HCT116 (cell line): ENCODE measurements around the gene HPCAL1. TPM values are rescaled to one million over a fixed set of nuclear protein-coding genes. Genes with fewer than 3 reads are reported as not detected.

Source experiments
- ATAC-seq: fragments of 200-7000 bp; cut with Tn5 transposase; 2 replicates; pipeline ENCODE4 v1.9.1; 2020; ENCODE audit warnings: mild to moderate bottlenecking, moderate library complexity
- BruUV-seq: library from RNA; stranded (reverse); fragments of 400-500 nt; replicated peaks from 2 replicates; lab custom pipeline; 2021; lab: Mats Ljungman, UMichigan
- CTCF ChIA-PET: fragments of 300-600 bp; sonication (Branson Sonifier 250); formaldehyde crosslinking; loops from one replicate; lab custom pipeline; 2021; ENCODE audit warnings: antibody characterized with exemption; lab: Charles Lee
- POLR2A ChIA-PET: fragments of 300-600, 350-600 bp; sonication (Branson Sonifier 250); formaldehyde crosslinking; loops from one replicate; lab custom pipeline; 2021; ENCODE audit warnings: antibody characterized with exemption; lab: Charles Lee
- RAD21 ChIA-PET, 2 experiments: fragments of 300-600 bp; sonication (Branson Sonifier 250); formaldehyde crosslinking; loops; one replicate each; lab custom pipeline; 2023; ENCODE audit warnings: low total read pairs in 2 of 2; ENCODE audit not compliant: uncharacterized antibody in 2 of 2, unreplicated experiment in 2 of 2, low non-redundant PET in 1 of 2; lab: Charles Lee
- DNase-seq: peaks from one replicate; pipeline ENCODE4 v3.0.0-alpha.2; 2010; ENCODE audit warnings: low read depth, low spot score
- H2AFZ ChIP-seq: fragments of 200-600 bp; shearing (Covaris generic), sonication (generic); 2 replicates; pipeline ENCODE4 v1.6.1; 2017; ENCODE audit warnings: low read depth, mixed run types, mixed read lengths, antibody characterized with exemption, low read length; ENCODE audit not compliant: poor library complexity, severe bottlenecking
- H3K27ac ChIP-seq: 2 replicates; pipeline ENCODE4 v1.5.1; 2012; ENCODE audit warnings: low read depth, low read length
- H3K27me3 ChIP-seq: fragments of 200-600 bp; sonication (generic); 2 replicates; pipeline ENCODE4 v1.6.1; 2016; ENCODE audit warnings: mixed run types, low read length, mixed read lengths; ENCODE audit not compliant: insufficient read depth
- H3K36me3 ChIP-seq, 2 experiments: fragments of 200-500 bp in 1 of 2; fragments of 200-600 bp in 1 of 2; sonication (Bioruptor generic) in 1 of 2; sonication (generic) in 1 of 2; 2 replicates each; pipeline versions ENCODE4 v1.5.1 to v1.6.1; 2014 to 2016; ENCODE audit warnings: low read length in 2 of 2, inconsistent platforms in 1 of 2, mixed read lengths in 1 of 2, mixed run types in 1 of 2; ENCODE audit not compliant: insufficient read depth in 2 of 2, control insufficient read depth in 1 of 2
- H3K4me1 ChIP-seq, 2 experiments: fragments of 200-600 bp in 1 of 2; sonication (generic) in 1 of 2; 2 replicates each; pipeline versions ENCODE4 v1.5.1 to v1.6.1; 2012 to 2017; ENCODE audit warnings: low read length in 2 of 2, inconsistent platforms in 1 of 2, mild to moderate bottlenecking in 1 of 2, mixed read lengths in 1 of 2, mixed run types in 1 of 2, moderate library complexity in 1 of 2; ENCODE audit not compliant: insufficient read depth in 2 of 2, control insufficient read depth in 1 of 2
- H3K4me2 ChIP-seq: fragments of 200-600 bp; sonication (generic); 2 replicates; pipeline ENCODE4 v1.6.1; 2017; ENCODE audit warnings: mixed run types, low read length, mixed read lengths
- H3K4me3 ChIP-seq, 2 experiments: fragments of 200-600 bp in 1 of 2; sonication (generic) in 1 of 2; replicated peaks in 1 of 2; 2 replicates each; pipeline ENCODE4 v1.5.1; 2011 to 2016; ENCODE audit warnings: low read length in 2 of 2, control low read depth in 1 of 2, low read depth in 1 of 2, mild to moderate bottlenecking in 1 of 2, mixed read lengths in 1 of 2, mixed run types in 1 of 2
- H3K79me2 ChIP-seq: fragments of 200-600 bp; sonication (generic); 2 replicates; pipeline ENCODE4 v1.6.1; 2017; ENCODE audit warnings: mild to moderate bottlenecking, mixed run types, low read length, moderate library complexity, mixed read lengths; ENCODE audit not compliant: insufficient read depth
- H3K9ac ChIP-seq: fragments of 200-600 bp; sonication (generic); 2 replicates; pipeline ENCODE4 v1.6.1; 2016; ENCODE audit warnings: low read length, mixed read lengths
- H3K9me2 ChIP-seq: fragments of 200-600 bp; sonication (generic), shearing (Covaris generic); 2 replicates; pipeline ENCODE4 v1.6.1; 2017; ENCODE audit warnings: mixed run types, mild to moderate bottlenecking, moderate library complexity; ENCODE audit not compliant: insufficient read depth
- H3K9me3 ChIP-seq, 2 experiments: fragments of 200-500 bp in 1 of 2; fragments of 200-600 bp in 1 of 2; sonication (Bioruptor generic) in 1 of 2; sonication (generic) in 1 of 2; 2 replicates each; pipeline ENCODE4 v1.6.1; 2014 to 2017; ENCODE audit warnings: low read length in 2 of 2, mixed read lengths in 2 of 2, inconsistent platforms in 1 of 2, low read depth in 1 of 2, mild to moderate bottlenecking in 1 of 2, mixed run types in 1 of 2, moderate library complexity in 1 of 2; ENCODE audit not compliant: control insufficient read depth in 1 of 2, insufficient read depth in 1 of 2
- H4K20me1 ChIP-seq: fragments of 200-600 bp; sonication (generic), shearing (Covaris generic); 2 replicates; pipeline ENCODE4 v1.6.1; 2017; ENCODE audit warnings: mixed run types, mild to moderate bottlenecking, moderate library complexity; ENCODE audit not compliant: insufficient read depth
- CEBPB ChIP-seq: IDR thresholded peaks from 2 replicates; pipeline ENCODE4 v1.6.1; 2012; ENCODE audit warnings: low read depth
- ELF1 ChIP-seq: IDR thresholded peaks from 2 replicates; pipeline ENCODE4 v1.6.1; 2012; ENCODE audit warnings: low read depth, borderline replicate concordance
- EZH2 ChIP-seq: fragments of 200-600 bp; sonication (generic); IDR thresholded peaks from 2 replicates; pipeline ENCODE4 v1.6.1; 2017; ENCODE audit warnings: antibody characterized with exemption, mixed run types
- EZH2phosphoT487 ChIP-seq: fragments of 200-600 bp; IDR thresholded peaks from 2 replicates; pipeline ENCODE4 v1.6.1; 2018; ENCODE audit warnings: antibody characterized with exemption, borderline replicate concordance
- FOSL1 ChIP-seq: IDR thresholded peaks from 2 replicates; pipeline ENCODE4 v1.6.1; 2012; ENCODE audit warnings: low read depth
- JUND ChIP-seq: IDR thresholded peaks from 2 replicates; pipeline ENCODE4 v1.6.1; 2012
- MAX ChIP-seq: IDR thresholded peaks from 2 replicates; pipeline ENCODE4 v1.6.1; 2012
- SIN3A ChIP-seq: IDR thresholded peaks from 2 replicates; pipeline ENCODE4 v1.6.1; 2012; ENCODE audit warnings: low read depth
- TCF7L2 ChIP-seq: IDR thresholded peaks from 2 replicates; pipeline ENCODE4 v1.7.0; 2011; ENCODE audit warnings: borderline replicate concordance, inconsistent platforms; ENCODE audit not compliant: insufficient read depth, insufficient read length; ENCODE audit errors: extremely low read depth
- ZNF274 ChIP-seq: fragments of 200-500 bp; sonication (Bioruptor generic); IDR thresholded peaks from 2 replicates; pipeline ENCODE4 v1.6.1; 2014; ENCODE audit warnings: mild to moderate bottlenecking, low read depth, low read length, inconsistent platforms
- intact Hi-C: fragments of 100-400 bp; cut with micrococcal nuclease; formaldehyde crosslinking; loops from 2 replicates; pipeline ENCODE4 v1.10.0; 2022
- total RNA-seq: library from RNA; stranded (reverse); gene quantifications from one replicate; pipeline ENCODE4 v1.2.1, GENCODE V29; 2021; ENCODE audit not compliant: unreplicated experiment

HPCAL1 gene
- total RNA-seq, 1 experiment from 2014 or later = 111 TPM

- no peak overlapping the region for H3K4me2 ChIP-seq
- intact Hi-C loops = no loop called here
- ATAC-seq = no peak
- TF ChIP-seq JUND (no peak), EZH2phosphoT487 (no peak), TCF7L2 (no peak), ELF1 (no peak), ZNF274 (no peak), CEBPB (no peak), MAX (no peak), SIN3A (no peak)
- no peaks in the 10 kb centered on the region for H3K9me2 ChIP-seq
- H3K27me3 ChIP-seq = no peaks in the 10 kb centered on the region
- no peak overlapping the region for H3K9ac ChIP-seq
- H4K20me1 ChIP-seq = 0 out of 2 replicates have a peak, but pooled peaks cover 3% of the 10 kb centered on the region
- H3K4me1 ChIP-seq = peaks cover 0 to 26% of the 10 kb centered on the region in 2 experiments; a peak in 1 of 4 replicates
- H3K4me3 ChIP-seq = no peak overlapping the region
- H3K9me3 ChIP-seq = no peaks in the 10 kb centered on the region
- no peak for DNase-seq
- no peaks in the 10 kb centered on the region for H3K36me3 ChIP-seq
- RAD21 ChIA-PET = no interaction called here
- H3K27ac ChIP-seq = no peak overlapping the region
- CTCF ChIA-PET = no interaction called here
- no TSS peak for BruUV-seq
- POLR2A ChIA-PET = no interaction called here
- H3K79me2 ChIP-seq = peaks cover 77% of the 10 kb centered on the region
- no peak overlapping the region for H2AFZ ChIP-seq
These were observed 89.8 kb downstream of the HPCAL1 start for GRCh38 chr2:10392548-10392947.

- Histone ChIP-seq H3K4me1 (peaks cover 0 to 26% of the 10 kb centered on the region in 2 experiments; a peak in 1 of 4 replicates), H2AFZ (no peak overlapping the region), H3K9ac (no peak overlapping the region), H3K36me3 (0 out of 4 replicates have a peak, but pooled peaks cover 0 to 5% of the 10 kb centered on the region in 2 experiments), H3K9me2 (no peaks in the 10 kb centered on the region), H3K27ac (no peak overlapping the region), H4K20me1 (0 out of 2 replicates have a peak, but pooled peaks cover 3% of the 10 kb centered on the region), H3K4me2 (no peak overlapping the region), H3K9me3 (no peaks in the 10 kb centered on the region), H3K79me2 (peaks cover 75% of the 10 kb centered on the region), H3K27me3 (no peaks in the 10 kb centered on the region), H3K4me3 (no peak overlapping the region)
- ChIA-PET RAD21 (no interaction called here), CTCF (interaction anchor here (1.6 kb wide), 1 partner anchor 15 kb away, joined by 4 read pairs; no protein-coding TSS in a partner anchor), POLR2A (interaction anchor here (1.2 kb wide), 1 partner anchor 11 kb away, joined by 3 read pairs; no protein-coding TSS in a partner anchor)
- no TSS peak for BruUV-seq
- DNase-seq (no peak), ATAC-seq (no peak)
- intact Hi-C loops = no loop called here
- no peak for TF ChIP-seq MAX
- TF ChIP-seq FOSL1 = no peak
- no peak for TF ChIP-seq EZH2
These were observed 90.4 kb downstream of the HPCAL1 start for GRCh38 chr2:10392951-10393639.
